ENCODE data around the gene DENND2A.
"Not testable (repeated sequence)": the region's sequence is repeated elsewhere in the genome, so short reads cannot be mapped to it uniquely, and the experiment has no call there.

The DENND2A gene

DNA sequence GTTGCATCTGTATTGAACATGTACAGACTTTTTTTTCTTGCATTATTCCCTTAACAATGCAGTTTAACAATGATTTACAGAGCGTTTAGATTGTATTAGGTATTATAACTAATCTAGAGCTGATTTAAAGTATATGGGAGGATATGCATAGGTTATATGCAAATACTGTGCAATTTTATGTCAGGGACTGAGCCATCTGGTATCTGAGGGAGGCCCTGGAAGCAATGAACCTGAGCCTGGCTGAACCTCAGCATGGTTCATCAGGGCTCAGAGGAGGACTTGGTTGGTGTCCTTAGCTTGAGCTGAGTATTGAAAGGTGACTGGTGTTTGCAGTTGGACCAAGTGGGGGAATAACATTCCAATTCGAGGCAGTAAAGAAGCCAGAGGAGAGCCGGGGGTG lies 36.9 kb upstream of the DENND2A start:
- Mint-ChIP-seq H3K27me3 (no peaks in the 10 kb centered on the region), H3K4me1 (peaks cover 57% of the 10 kb centered on the region), H3K36me3 (peaks cover 43% of the 10 kb centered on the region), H3K27ac (peak overlapping the region; percentile 89), H3K9me3 (no peaks in the 10 kb centered on the region), H3K4me3 (no peak overlapping the region)
- no peak for ATAC-seq

DNA sequence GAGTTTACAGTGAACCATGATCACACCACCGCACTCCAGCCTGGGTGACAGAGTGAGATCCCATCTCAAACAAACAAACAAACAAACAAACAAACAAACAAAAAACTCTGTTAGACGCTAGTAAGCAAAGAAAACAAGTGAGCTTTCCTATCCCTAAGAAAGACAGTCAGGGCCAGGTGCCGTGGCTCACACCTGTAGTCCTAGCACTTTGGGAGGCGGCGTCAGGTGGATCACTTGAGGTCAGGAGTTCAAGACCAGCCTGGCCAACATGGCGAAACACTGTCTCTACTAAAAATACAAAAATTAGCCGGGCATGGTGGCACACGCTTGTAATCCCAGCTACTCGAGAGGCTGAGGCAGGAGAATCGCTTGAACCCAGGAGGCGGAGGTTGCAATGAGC lies 36.3 kb upstream of the DENND2A start:
- H3K4me3 Mint-ChIP-seq, ATAC-seq, H3K27me3 Mint-ChIP-seq, H3K9me3 Mint-ChIP-seq: not testable (repeated sequence)
- H3K27ac Mint-ChIP-seq, result peak overlapping the region; percentile 89
- H3K4me1 Mint-ChIP-seq, result peaks cover 53% of the 10 kb centered on the region
- peaks cover 38% of the 10 kb centered on the region for H3K36me3 Mint-ChIP-seq

DNA sequence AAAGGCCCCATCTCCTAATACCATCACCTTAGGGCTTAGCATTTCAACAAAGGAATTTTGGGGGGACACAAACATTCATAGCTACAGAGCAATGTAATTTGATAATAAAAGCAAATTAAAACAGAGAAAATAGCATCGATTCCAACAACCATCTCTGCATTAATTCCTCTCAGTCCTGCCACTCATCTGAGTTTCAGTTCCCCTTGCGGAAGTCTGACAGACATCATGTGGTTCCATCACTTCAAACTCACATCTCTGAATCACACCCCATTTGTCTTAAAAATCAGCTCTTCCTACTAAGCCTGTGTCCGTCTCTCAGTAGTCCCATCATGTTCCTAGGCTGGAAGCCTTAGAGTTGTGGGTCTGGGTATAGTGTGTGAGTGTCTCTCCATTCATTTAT lies 35.7 kb upstream of the DENND2A start:
- peak; percentile 69 for ATAC-seq
- peak overlapping the region; percentile 42 for H3K4me3 Mint-ChIP-seq
- peak overlapping the region; percentile 89 for H3K27ac Mint-ChIP-seq
- peaks cover 35% of the 10 kb centered on the region for H3K36me3 Mint-ChIP-seq
- peaks cover 52% of the 10 kb centered on the region for H3K4me1 Mint-ChIP-seq
- H3K9me3 Mint-ChIP-seq, result no peaks in the 10 kb centered on the region
- no peaks in the 10 kb centered on the region for H3K27me3 Mint-ChIP-seq

DNA sequence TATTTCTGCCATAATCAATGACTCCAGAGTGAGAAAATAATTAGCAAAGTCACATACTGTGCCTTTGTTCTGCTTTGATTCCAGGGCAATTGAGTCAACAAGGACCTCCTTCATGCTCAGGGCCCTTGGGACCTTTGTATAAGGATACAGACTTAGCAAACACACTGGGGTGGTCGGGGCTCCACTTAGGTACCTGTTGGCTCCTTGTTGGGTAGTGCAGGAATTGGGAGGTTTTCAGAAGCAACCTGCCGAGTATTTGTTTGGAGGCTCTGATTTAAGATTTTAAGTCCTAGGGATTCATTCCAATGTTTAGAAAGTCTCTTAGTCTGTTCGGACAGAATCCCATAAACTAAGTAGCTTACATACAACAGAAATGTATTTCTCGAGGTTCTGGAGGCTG lies 35.1 kb upstream of the DENND2A start:
- Mint-ChIP-seq H3K36me3 (peaks cover 30% of the 10 kb centered on the region), H3K27me3 (no peaks in the 10 kb centered on the region), H3K4me1 (peaks cover 52% of the 10 kb centered on the region), H3K4me3 (peak overlapping the region; percentile 42), H3K9me3 (no peaks in the 10 kb centered on the region), H3K27ac (peak overlapping the region; percentile 89)
- ATAC-seq, result no peak

DNA sequence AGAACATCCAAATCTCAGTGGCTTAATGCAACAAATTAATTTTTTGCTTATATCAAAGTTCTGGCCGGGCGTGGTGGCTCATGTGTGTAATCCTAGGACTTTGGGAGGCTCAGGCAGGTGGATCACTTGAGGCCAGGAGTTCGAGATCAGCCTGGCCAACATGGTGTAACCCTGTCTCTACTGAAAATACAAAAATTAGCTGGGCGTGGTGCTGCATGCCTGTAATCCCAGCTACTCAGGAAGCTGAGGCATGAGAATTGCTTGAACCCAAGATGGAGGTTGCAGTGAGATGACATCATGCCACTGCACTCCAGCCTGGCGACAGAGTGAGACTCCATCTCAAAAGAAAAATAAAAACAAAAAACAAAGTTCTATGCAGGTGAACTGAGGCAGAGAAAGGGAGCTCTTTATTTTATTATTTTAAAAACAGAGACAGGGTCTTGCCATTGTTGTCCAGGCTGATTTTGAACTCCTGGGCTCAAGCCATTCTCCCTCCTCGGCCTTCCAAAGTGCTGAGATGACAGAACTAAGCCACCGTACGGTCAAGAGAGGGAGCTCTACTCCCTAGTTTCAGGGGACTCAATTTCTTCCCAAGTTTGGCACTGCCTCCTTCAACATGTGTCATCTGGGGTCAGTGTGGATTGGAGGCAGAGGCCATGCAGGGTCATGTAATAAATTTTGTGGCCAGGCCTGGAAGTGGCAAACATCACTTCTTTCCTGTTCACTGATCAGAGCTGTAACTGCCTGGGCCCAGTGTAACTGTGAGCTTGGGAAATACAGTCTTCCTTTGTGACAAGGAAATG lies 34.5 kb upstream of the DENND2A start:
- Mint-ChIP-seq H3K27ac (peak overlapping the region; percentile 89), H3K9me3 (no peaks in the 10 kb centered on the region), H3K27me3 (no peaks in the 10 kb centered on the region), H3K4me3 (peak overlapping the region; percentile 31), H3K4me1 (peaks cover 52% of the 10 kb centered on the region), H3K36me3 (peaks cover 25% of the 10 kb centered on the region)
- no peak for ATAC-seq

DNA sequence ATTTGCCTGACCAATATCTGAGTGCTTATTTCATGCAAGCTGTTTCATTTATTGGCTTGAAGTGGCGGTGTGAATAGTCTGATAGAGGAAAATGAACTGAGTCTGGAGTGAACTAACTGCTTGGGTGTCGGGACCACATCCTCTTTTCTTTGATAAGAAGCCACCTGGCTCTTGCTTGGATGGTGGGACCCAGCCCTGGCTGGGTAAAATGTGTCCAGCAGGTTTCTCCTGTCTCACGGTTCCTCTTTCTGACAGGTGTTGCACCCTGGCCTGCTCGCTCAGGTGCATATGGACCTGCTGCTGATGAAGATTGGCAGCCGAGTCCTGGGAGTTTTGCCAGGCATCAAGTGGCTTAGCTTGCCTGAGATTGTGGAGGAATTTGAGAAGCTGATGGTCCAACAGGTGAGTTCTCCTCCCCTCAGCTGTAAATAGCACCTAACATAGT lies 33.8 kb upstream of the DENND2A start:
- peak; percentile 47 for ATAC-seq
- peaks cover 52% of the 10 kb centered on the region for H3K4me1 Mint-ChIP-seq
- H3K27me3 Mint-ChIP-seq, result no peaks in the 10 kb centered on the region
- H3K27ac Mint-ChIP-seq, result peak overlapping the region; percentile 89
- H3K36me3 Mint-ChIP-seq, result peaks cover 20% of the 10 kb centered on the region
- H3K9me3 Mint-ChIP-seq, result no peaks in the 10 kb centered on the region
- peak overlapping the region; percentile 85 for H3K4me3 Mint-ChIP-seq

DNA sequence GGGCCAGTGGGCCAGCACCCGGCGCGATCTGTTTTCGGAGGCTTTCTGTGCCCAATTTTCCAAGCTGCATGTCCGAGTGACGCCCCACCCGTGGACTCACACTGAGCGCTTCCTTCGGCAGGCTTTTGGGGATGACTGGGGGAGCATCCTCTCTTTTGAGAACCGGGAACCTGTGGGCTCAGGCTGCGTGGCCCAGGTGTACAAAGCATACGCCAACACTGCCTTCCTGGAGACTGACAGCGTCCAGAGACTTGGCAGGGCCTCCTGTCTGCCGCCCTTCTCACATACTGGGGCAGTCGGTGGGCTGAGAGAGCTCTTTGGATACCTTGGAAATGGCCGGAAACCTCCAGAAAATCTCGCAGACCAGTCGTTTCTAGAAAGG lies 33.2 kb upstream of the DENND2A start:
- H3K27me3 Mint-ChIP-seq, result no peaks in the 10 kb centered on the region
- H3K36me3 Mint-ChIP-seq, result peaks cover 14% of the 10 kb centered on the region
- peak overlapping the region; percentile 85 for H3K4me3 Mint-ChIP-seq
- peak overlapping the region; percentile 89 for H3K27ac Mint-ChIP-seq
- H3K9me3 Mint-ChIP-seq, result no peaks in the 10 kb centered on the region
- no peak for ATAC-seq
- H3K4me1 Mint-ChIP-seq, result peaks cover 52% of the 10 kb centered on the region

DNA sequence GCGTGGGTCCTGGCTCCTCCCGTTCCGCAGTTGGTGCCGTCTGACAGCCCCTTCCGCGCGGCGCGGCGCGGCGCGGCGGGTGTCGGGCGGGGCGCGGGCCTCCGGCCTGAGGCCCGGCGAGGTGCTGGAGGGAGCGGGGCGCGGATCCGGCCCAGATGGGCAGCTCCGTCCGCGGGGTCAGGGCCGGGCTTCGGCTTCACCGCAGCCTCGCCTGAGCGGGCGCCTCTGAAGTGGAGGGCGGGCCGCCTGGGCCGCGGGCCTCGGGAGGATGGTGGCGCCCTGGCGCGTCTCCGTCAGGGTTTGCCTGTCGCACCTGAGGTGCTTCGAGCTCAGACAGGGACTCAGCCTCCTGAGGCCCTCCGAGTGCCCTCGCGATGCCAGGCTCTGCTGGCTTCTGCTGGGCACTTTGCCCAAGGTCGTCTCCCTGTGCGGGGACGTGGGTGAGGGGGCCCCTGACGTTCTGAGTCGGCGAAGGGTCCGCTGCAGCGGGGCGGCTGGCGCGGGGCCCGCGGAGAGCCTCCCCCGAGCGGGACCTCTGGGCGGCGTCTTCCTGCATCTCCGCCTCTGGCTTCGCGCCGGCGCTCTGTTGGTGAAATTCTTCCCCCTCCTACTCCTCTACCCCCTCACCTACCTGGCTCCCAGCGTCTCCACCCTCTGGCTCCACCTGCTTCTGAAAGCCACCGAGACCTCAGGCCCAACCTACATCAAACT lies 32.6 kb upstream of the DENND2A start:
- Mint-ChIP-seq H3K27ac (peak overlapping the region; percentile 89), H3K9me3 (no peaks in the 10 kb centered on the region), H3K4me3 (peak overlapping the region; percentile 85), H3K36me3 (peaks cover 9% of the 10 kb centered on the region), H3K27me3 (no peaks in the 10 kb centered on the region), H3K4me1 (peaks cover 48% of the 10 kb centered on the region)
- peak; percentile 76 for ATAC-seq

DNA sequence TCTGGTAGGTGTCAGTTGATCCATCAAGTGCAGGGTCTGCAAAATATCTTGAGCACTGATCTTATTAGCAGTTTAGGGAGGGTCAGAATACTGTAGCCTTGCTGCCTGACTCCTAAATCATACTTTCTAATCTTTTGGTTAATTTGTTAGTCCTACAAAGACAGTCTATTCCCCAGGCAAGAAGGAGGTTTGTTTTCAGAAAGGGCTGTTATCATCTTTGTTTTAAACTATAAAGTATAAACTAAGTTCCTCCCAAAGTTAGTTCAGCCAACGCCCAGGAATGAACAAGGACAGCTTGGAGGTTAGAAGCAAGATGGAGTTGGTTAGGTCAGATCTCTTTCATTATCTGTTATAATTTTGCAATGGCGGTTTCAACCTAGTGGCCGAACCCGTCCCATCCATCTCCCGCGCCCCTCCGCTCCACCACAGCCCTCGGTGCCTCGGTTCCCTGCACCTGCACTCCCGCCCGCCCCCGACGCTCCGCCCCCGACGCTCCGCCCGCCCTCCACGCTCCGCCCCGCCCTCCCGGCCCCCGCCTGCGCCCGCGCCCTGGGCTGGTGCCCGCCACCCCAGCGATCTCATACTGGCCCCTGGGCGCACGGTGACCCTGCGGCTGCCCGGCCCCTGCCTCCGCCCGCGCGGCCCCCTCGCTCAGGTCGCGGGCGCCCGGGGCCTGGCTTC lies 31.9 kb upstream of the DENND2A start, which contains the start of gene ADCK2:
Gene ADCK2 (plus strand): TSS at position 564 of the 681 bp plus-strand sequence. CDS start 386 bp downstream, outside the sequence.
- ATAC-seq, result peak; percentile 79
- no peaks in the 10 kb centered on the region for H3K27me3 Mint-ChIP-seq
- H3K27ac Mint-ChIP-seq, result peak within 1 kb of the TSS; percentile 89
- H3K9me3 Mint-ChIP-seq, result no peaks in the 10 kb centered on the region
- H3K4me3 Mint-ChIP-seq, result peak within 1 kb of the TSS; percentile 85
- H3K4me1 Mint-ChIP-seq, result peaks cover 41% of the 10 kb centered on the region
- peaks cover 2% of the 10 kb centered on the region for H3K36me3 Mint-ChIP-seq

DNA sequence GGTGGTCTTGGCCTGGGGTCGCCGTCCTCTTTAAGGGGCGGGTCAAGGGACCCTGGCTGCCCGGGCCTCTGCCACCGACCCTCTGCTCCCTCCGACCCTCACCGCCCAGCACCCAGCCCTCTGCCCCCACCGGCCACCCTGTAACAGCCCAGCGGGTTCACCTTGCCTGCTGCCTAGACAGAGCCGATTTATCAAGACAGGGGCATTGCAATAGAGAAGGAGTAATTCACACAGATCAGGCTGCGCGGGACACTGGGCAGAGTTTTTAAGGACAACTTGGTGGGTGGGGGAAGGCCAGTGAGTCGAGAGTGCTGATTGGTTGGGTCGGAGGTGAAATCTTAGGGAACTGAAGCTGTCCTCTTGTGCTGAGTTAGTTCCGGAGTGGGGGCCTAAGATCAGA lies 31.4 kb upstream of the DENND2A start:
- Mint-ChIP-seq H3K27ac (peak overlapping the region; percentile 46), H3K4me1 (peaks cover 36% of the 10 kb centered on the region), H3K36me3 (no peaks in the 10 kb centered on the region), H3K27me3 (no peaks in the 10 kb centered on the region), H3K4me3 (peak overlapping the region; percentile 68), H3K9me3 (no peaks in the 10 kb centered on the region)
- no peak for ATAC-seq

DNA sequence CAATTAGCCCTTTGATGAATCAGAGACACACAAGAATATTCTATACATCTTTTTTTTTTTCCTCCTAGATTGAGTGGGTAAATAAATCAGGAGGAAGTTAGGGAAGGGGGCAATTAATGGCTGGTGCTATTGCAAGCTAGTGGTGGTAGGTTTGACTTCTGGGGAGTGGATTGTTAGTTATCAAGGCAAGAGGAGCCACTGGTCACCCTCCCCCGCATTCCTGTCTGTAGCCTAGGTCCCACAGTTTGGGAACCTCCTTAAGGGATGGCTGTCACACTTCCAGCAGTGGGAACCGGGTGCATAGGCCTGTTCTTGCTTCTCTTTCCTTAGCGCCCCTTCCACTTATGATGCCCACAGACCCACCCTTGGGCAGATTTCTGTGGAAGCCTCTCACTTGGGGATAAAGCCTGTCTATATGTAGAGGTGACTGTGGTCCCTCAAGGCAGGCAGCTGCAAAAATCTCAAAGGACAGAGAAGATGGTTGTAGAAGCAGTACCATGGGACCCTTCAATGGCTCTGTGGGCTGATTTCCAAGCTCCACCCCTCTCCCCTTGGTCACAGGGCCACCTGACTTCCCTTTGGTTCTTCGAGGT lies 29.8 kb upstream of the DENND2A start:
- H3K9me3 Mint-ChIP-seq, result no peaks in the 10 kb centered on the region
- no peak for ATAC-seq
- no peaks in the 10 kb centered on the region for H3K36me3 Mint-ChIP-seq
- no peaks in the 10 kb centered on the region for H3K27me3 Mint-ChIP-seq
- H3K4me3 Mint-ChIP-seq, result no peak overlapping the region
- H3K27ac Mint-ChIP-seq, result peak overlapping the region; percentile 65
- H3K4me1 Mint-ChIP-seq, result peaks cover 20% of the 10 kb centered on the region

DNA sequence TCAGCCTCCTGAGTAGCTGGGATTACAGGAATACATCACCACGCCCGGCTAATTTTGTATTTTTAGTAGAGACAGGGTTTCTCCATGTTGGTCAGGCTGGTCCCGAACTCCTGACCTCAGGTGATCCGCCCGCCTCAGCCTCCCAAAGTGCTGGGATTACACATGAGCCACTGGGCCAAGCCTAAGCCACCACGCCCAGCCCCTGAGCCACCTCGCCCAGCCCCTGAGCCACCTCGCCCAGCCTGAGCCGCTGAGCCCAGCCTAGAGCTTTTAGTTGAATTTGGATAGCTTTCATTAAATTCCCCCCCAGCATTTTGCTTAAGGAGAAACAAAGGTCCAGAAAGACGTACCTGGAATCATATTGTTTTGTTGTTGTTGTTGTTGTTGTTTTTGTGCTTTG lies 29.2 kb upstream of the DENND2A start:
- H3K36me3 Mint-ChIP-seq, H3K9me3 Mint-ChIP-seq, H3K27ac Mint-ChIP-seq: not testable (repeated sequence)

DNA sequence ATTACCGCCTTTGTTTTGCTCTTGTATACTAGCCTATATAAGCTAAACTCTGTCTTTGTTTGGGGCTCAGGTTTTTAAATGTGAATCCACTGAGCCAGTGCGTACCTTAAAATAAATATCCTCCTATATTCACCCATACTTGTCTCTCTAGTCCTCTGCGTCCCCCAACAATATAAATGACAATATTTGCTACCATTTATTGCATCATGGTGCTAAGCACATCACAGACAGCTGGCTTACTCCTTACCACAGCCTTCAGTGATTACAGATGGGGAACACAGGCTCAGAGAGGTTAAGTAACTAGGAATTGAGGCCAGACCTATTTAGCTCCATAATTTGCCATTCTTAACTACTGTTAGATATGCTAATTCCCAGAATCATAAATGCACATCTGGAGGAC lies 28.7 kb upstream of the DENND2A start:
- no peaks in the 10 kb centered on the region for H3K9me3 Mint-ChIP-seq
- H3K27ac Mint-ChIP-seq, result no peak overlapping the region
- no peak overlapping the region for H3K4me3 Mint-ChIP-seq
- no peak for ATAC-seq
- no peaks in the 10 kb centered on the region for H3K36me3 Mint-ChIP-seq
- no peaks in the 10 kb centered on the region for H3K27me3 Mint-ChIP-seq
- H3K4me1 Mint-ChIP-seq, result peaks cover 10% of the 10 kb centered on the region

More for the DNA sequence above, 29.2 kb upstream of the DENND2A start:
- H3K27me3 Mint-ChIP-seq, ATAC-seq, H3K4me3 Mint-ChIP-seq: not testable (repeated sequence)
- H3K4me1 Mint-ChIP-seq, result peaks cover 15% of the 10 kb centered on the region

DNA sequence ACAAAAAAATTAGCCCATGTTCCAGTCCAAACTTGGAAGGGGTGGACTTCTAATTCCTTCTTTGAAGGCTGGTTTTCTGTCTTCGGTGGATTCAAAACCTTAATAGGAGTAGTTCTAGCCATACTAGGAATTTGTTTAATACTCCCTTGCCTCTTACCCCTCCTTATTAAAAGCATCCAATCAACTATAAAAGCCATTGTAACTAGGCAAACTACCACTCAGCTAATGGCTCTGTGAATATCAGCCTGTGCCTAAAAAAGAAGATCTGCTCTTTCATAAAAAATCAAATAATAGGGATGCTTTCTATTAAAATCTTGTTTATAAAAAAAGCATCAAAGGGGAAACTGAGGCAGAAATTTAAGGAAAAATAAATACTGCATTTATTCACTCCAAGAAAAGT lies 28.0 kb upstream of the DENND2A start:
- Mint-ChIP-seq H3K27ac (no peak overlapping the region), H3K4me3 (no peak overlapping the region), H3K27me3 (no peaks in the 10 kb centered on the region), H3K4me1 (peaks cover 2% of the 10 kb centered on the region), H3K9me3 (no peaks in the 10 kb centered on the region), H3K36me3 (no peaks in the 10 kb centered on the region)
- no peak for ATAC-seq

DNA sequence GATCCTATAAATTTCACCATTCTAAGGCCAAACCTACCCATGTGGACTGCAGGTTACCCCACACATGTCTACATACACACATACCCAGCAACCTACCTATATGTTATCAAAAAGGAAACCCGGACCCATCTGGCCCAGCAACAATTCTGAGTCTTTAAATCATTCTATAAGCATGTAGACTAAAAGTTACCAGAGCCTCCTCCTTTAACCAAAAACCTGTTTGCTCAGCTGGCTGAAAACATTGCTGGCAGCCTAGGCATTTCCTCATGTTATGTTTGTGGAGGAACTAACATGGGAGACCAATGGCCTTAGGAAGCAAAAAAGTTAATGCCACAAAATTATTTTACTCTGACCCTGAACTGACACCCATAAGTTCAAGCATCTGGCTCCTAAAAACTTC lies 26.9 kb upstream of the DENND2A start:
- H3K4me3 Mint-ChIP-seq, result no peak overlapping the region
- no peak overlapping the region for H3K27ac Mint-ChIP-seq
- no peaks in the 10 kb centered on the region for H3K4me1 Mint-ChIP-seq
- no peaks in the 10 kb centered on the region for H3K27me3 Mint-ChIP-seq
- ATAC-seq, result no peak
- H3K9me3 Mint-ChIP-seq, result no peaks in the 10 kb centered on the region
- no peaks in the 10 kb centered on the region for H3K36me3 Mint-ChIP-seq
